Muscle of leg (tissue), 11 donors: ENCODE data around the gene SLTM. TPM values are rescaled to one million over a fixed set of nuclear protein-coding genes. Genes with fewer than 3 reads are reported as not detected.
A peak's percentile ranks its signal among the peaks of the same experiment; 100 is the strongest.

Experiments used
- DNase-seq: peaks from one replicate; pipeline ENCODE4 v3.0.0; 2013
- H3K27ac ChIP-seq: one replicate; pipeline ENCODE4 v1.5.1; 2013; ENCODE audit warnings: mild to moderate bottlenecking, low read length, control low read depth
- H3K27me3 ChIP-seq: one replicate; pipeline ENCODE4 v1.6.1; 2013; ENCODE audit warnings: low read length; ENCODE audit not compliant: control insufficient read depth, insufficient read depth
- H3K36me3 ChIP-seq: one replicate; pipeline ENCODE4 v1.6.1; 2013; ENCODE audit warnings: low read length; ENCODE audit not compliant: control insufficient read depth, insufficient read depth
- H3K4me1 ChIP-seq: one replicate; pipeline ENCODE4 v1.6.1; 2013; ENCODE audit warnings: low read length; ENCODE audit not compliant: control insufficient read depth, insufficient read depth
- H3K4me3 ChIP-seq: one replicate; pipeline ENCODE4 v1.5.1; 2013; ENCODE audit warnings: low read length, control low read depth
- H3K9me3 ChIP-seq: replicated peaks from 2 replicates; pipeline ENCODE4 v1.6.1; 2013; ENCODE audit warnings: low read depth, low read length; ENCODE audit not compliant: control insufficient read depth
- WGBS: methylation state at CpG from one replicate; pipeline ENCODE4 v1.1.5; 2013; ENCODE audit warnings: missing lambda C conversion rate; ENCODE audit not compliant: insufficient coverage; 5-methylcytosine and 5-hydroxymethylcytosine counted together
- polyA plus RNA-seq, 8 donors: library from polyadenylated mRNA; unstranded; fragments of 120-200 nt; gene quantifications; one replicate each; pipeline versions ENCODE4 v1.2.1 to v1.2.3, GENCODE V29; 2013; ENCODE audit warnings: inconsistent platforms in 1 of 8, low replicate concordance in 1 of 8; ENCODE audit not compliant: insufficient read length in 8 of 8, insufficient read depth in 1 of 8
- total RNA-seq: library from RNA; stranded (reverse); fragments of 120-200 nt; gene quantifications from one replicate; pipeline ENCODE4 v1.2.4, GENCODE V29; 2013

SLTM gene
- total and polyA plus RNA-seq, 9 donors, result 53.0 to 76.8 (median 58.5) TPM

GRCh38 chr15:58882243-58882642, 51.2 kb downstream of the SLTM start:
- H3K36me3 ChIP-seq, result peaks cover 62% of the 10 kb centered on the region
- H3K27me3 ChIP-seq, result no peaks in the 10 kb centered on the region
- no peak overlapping the region for H3K27ac ChIP-seq
- no peak overlapping the region for H3K4me3 ChIP-seq
- no peaks in the 10 kb centered on the region for H3K9me3 ChIP-seq
- H3K4me1 ChIP-seq, result no peaks in the 10 kb centered on the region
- no peak for DNase-seq
- WGBS, result 92% methylated on average over 1 of the region's 4 CpGs

GRCh38 chr15:58880320-58880719, 53.2 kb downstream of the SLTM start:
- Histone ChIP-seq H3K27ac (no peak overlapping the region), H3K36me3 (peaks cover 54% of the 10 kb centered on the region), H3K4me3 (no peak overlapping the region), H3K4me1 (no peaks in the 10 kb centered on the region), H3K9me3 (no peaks in the 10 kb centered on the region), H3K27me3 (no peaks in the 10 kb centered on the region)
- DNase-seq, result no peak
- 70% methylated on average over 2 of the region's 3 CpGs for WGBS

GRCh38 chr15:58877999-58878825, 55.3 kb downstream of the SLTM start:
- 88% methylated on average over 5 of the region's 12 CpGs for WGBS
- H3K36me3 ChIP-seq, result peaks cover 40% of the 10 kb centered on the region
- H3K4me3 ChIP-seq, result no peak overlapping the region
- no peak for DNase-seq
- H3K4me1 ChIP-seq, result no peaks in the 10 kb centered on the region
- H3K27me3 ChIP-seq, result no peaks in the 10 kb centered on the region
- no peak overlapping the region for H3K27ac ChIP-seq
- no peaks in the 10 kb centered on the region for H3K9me3 ChIP-seq

GRCh38 chr15:58876306-58877106, 57.0 kb downstream of the SLTM start:
- Histone ChIP-seq H3K27me3 (no peaks in the 10 kb centered on the region), H3K9me3 (no peaks in the 10 kb centered on the region), H3K27ac (no peak overlapping the region), H3K4me1 (no peaks in the 10 kb centered on the region), H3K36me3 (peaks cover 28% of the 10 kb centered on the region), H3K4me3 (no peak overlapping the region)
- no peak for DNase-seq
- 84% methylated on average over 6 of the region's 7 CpGs for WGBS

- no peak for DNase-seq
- H3K4me3 ChIP-seq, result no peak overlapping the region
These were observed 58.1 kb downstream of the SLTM start for GRCh38 chr15:58875343-58875742.

GRCh38 chr15:58873267-58873666, 60.2 kb downstream of the SLTM start:
- WGBS, result 75% methylated on average over 1 of the region's 1 CpG
- H3K4me1 ChIP-seq, result no peaks in the 10 kb centered on the region
- DNase-seq, result peak; percentile 25

More at GRCh38 chr15:58875343-58875742, 58.1 kb downstream of the SLTM start:
- Histone ChIP-seq H3K36me3 (peaks cover 16% of the 10 kb centered on the region), H3K27me3 (no peaks in the 10 kb centered on the region), H3K27ac (no peak overlapping the region), H3K4me1 (no peaks in the 10 kb centered on the region), H3K9me3 (no peaks in the 10 kb centered on the region)

GRCh38 chr15:58870451-58870850, 63.0 kb downstream of the SLTM start:
- DNase-seq, result no peak
- peaks cover 2% of the 10 kb centered on the region for H3K4me1 ChIP-seq
- H3K4me3 ChIP-seq, result no peak overlapping the region
- no peaks in the 10 kb centered on the region for H3K27me3 ChIP-seq
- H3K9me3 ChIP-seq, result no peaks in the 10 kb centered on the region
- H3K27ac ChIP-seq, result no peak overlapping the region
- WGBS, result no CpG with 5 or more reads among the region's 4 CpGs
- no peaks in the 10 kb centered on the region for H3K36me3 ChIP-seq

More at GRCh38 chr15:58873267-58873666, 60.2 kb downstream of the SLTM start:
- Histone ChIP-seq H3K9me3 (no peaks in the 10 kb centered on the region), H3K36me3 (peaks cover 3% of the 10 kb centered on the region), H3K27ac (no peak overlapping the region), H3K4me3 (no peak overlapping the region), H3K27me3 (no peaks in the 10 kb centered on the region)

- Histone ChIP-seq H3K9me3 (no peaks in the 10 kb centered on the region), H3K4me1 (peaks cover 9% of the 10 kb centered on the region), H3K36me3 (no peaks in the 10 kb centered on the region), H3K4me3 (no peak overlapping the region), H3K27ac (no peak overlapping the region), H3K27me3 (peaks cover 3% of the 10 kb centered on the region)
- no CpG with 5 or more reads among the region's 4 CpGs for whole genome bisulfite sequencing
- DNase-seq, result no peak
These were observed 65.6 kb downstream of the SLTM start for GRCh38 chr15:58867926-58868325.

- Histone ChIP-seq H3K36me3 (no peaks in the 10 kb centered on the region), H3K4me1 (peaks cover 9% of the 10 kb centered on the region), H3K27me3 (peaks cover 3% of the 10 kb centered on the region), H3K27ac (peak overlapping the region; percentile 47), H3K4me3 (peak overlapping the region; percentile 45), H3K9me3 (no peaks in the 10 kb centered on the region)
- WGBS, result 34% methylated on average over 11 of the region's 15 CpGs
- DNase-seq, result peak; percentile 42
These were observed 68.0 kb downstream of the SLTM start for GRCh38 chr15:58865425-58865880.
